IMR-90 (cell line): ENCODE results near the gene PPIB. TPM values are rescaled to one million over a fixed set of nuclear protein-coding genes. Genes with fewer than 3 reads are reported as not detected.
A peak's percentile ranks its signal among the peaks of the same experiment; 100 is the strongest.

Experiments used
- ATAC-seq: fragments of 200-7000 bp; cut with Tn5 transposase; 2 replicates; pipeline ENCODE4 v1.9.1; 2020; ENCODE audit warnings: low read depth, mild to moderate bottlenecking, moderate library complexity
- BruUV-seq: library from RNA; stranded (reverse); fragments of 400-500 nt; replicated peaks from 2 replicates; lab custom pipeline; 2021; lab: Mats Ljungman, UMichigan
- CTCF ChIA-PET: fragments of 300-600 bp; formaldehyde crosslinking; extraction: SDS; loops from one replicate; lab custom pipeline; 2021; ENCODE audit warnings: antibody characterized with exemption; lab: Yijun Ruan, JAX
- POLR2A ChIA-PET: fragments of 300-600 bp; sonication (Branson Sonifier 250); formaldehyde crosslinking; loops from one replicate; lab custom pipeline; 2022; ENCODE audit warnings: antibody characterized with exemption; ENCODE audit not compliant: unreplicated experiment; lab: Charles Lee
- DNase-seq: peaks from one replicate; pipeline ENCODE4 v3.0.0; 2013
- H2AFZ ChIP-seq: replicated peaks from 2 replicates; pipeline ENCODE3; 2013; ENCODE audit warnings: low read length, mild to moderate bottlenecking; ENCODE audit not compliant: poor library complexity
- H2AK5ac ChIP-seq: 2 replicates; pipeline ENCODE4 v1.6.1; 2013; ENCODE audit warnings: low read depth, low read length, inconsistent platforms
- H2AK9ac ChIP-seq: replicated peaks from 2 replicates; pipeline ENCODE3; 2013; ENCODE audit warnings: mild to moderate bottlenecking, low read depth, low read length, moderate library complexity; ENCODE audit not compliant: poor library complexity
- H2BK120ac ChIP-seq: 2 replicates; pipeline ENCODE4 v1.6.1; 2013; ENCODE audit warnings: low read depth, low read length, inconsistent platforms
- H2BK15ac ChIP-seq: 3 replicates; pipeline ENCODE4 v1.6.1; 2013; ENCODE audit warnings: low read depth, low read length, inconsistent platforms
- H2BK20ac ChIP-seq: 2 replicates; pipeline ENCODE4 v1.6.1; 2013; ENCODE audit warnings: low read depth, mild to moderate bottlenecking, inconsistent platforms, low read length, moderate library complexity
- H2BK5ac ChIP-seq: 2 replicates; pipeline ENCODE4 v1.6.1; 2013; ENCODE audit warnings: mild to moderate bottlenecking, low read depth, low read length, inconsistent platforms; ENCODE audit not compliant: poor library complexity, severe bottlenecking
- H3K14ac ChIP-seq: replicated peaks from 2 replicates; pipeline ENCODE4 v1.6.1; 2013; ENCODE audit warnings: low read depth, low read length, inconsistent platforms
- H3K18ac ChIP-seq: 2 replicates; pipeline ENCODE4 v1.6.1; 2013; ENCODE audit warnings: low read depth, low read length, control low read depth
- H3K23ac ChIP-seq: 2 replicates; pipeline ENCODE4 v1.6.1; 2013; ENCODE audit warnings: low read depth, low read length, inconsistent platforms
- H3K27ac ChIP-seq: 2 replicates; pipeline ENCODE4 v1.5.1; 2013; ENCODE audit warnings: mild to moderate bottlenecking, control low read depth, low read length; ENCODE audit not compliant: insufficient read depth
- H3K27me3 ChIP-seq: 2 replicates; pipeline ENCODE4 v1.6.1; 2013; ENCODE audit warnings: low read length; ENCODE audit not compliant: control insufficient read depth, insufficient read depth
- H3K36me3 ChIP-seq: 2 replicates; pipeline ENCODE4 v1.6.1; 2013; ENCODE audit warnings: low read length, mixed read lengths; ENCODE audit not compliant: control insufficient read depth, insufficient read depth
- H3K4ac ChIP-seq: 2 replicates; pipeline ENCODE4 v1.6.1; 2013; ENCODE audit warnings: low read depth, low read length, inconsistent platforms
- H3K4me1 ChIP-seq: 2 replicates; pipeline ENCODE4 v1.6.1; 2013; ENCODE audit warnings: low read length, mixed read lengths; ENCODE audit not compliant: control insufficient read depth, insufficient read depth
- H3K4me2 ChIP-seq: 2 replicates; pipeline ENCODE4 v1.6.1; 2013; ENCODE audit warnings: low read depth, mild to moderate bottlenecking, control low read depth, low read length, moderate library complexity
- H3K4me3 ChIP-seq: 2 replicates; pipeline ENCODE4 v1.5.1; 2013; ENCODE audit warnings: low read depth, mild to moderate bottlenecking, control low read depth, low read length, moderate library complexity; ENCODE audit not compliant: insufficient read depth
- H3K56ac ChIP-seq: 2 replicates; pipeline ENCODE4 v1.6.1; 2013; ENCODE audit warnings: low read length, inconsistent platforms; ENCODE audit not compliant: insufficient read depth; ENCODE audit errors: extremely low read depth
- H3K79me1 ChIP-seq, 2 experiments: 2 replicates each; pipeline ENCODE4 v1.6.1; 2013; ENCODE audit warnings: low read length in 2 of 2, inconsistent platforms in 1 of 2, low read depth in 1 of 2
- H3K9ac ChIP-seq: 2 replicates; pipeline ENCODE4 v1.6.1; 2013; ENCODE audit warnings: low read depth, low read length, control low read depth
- H3K9me1 ChIP-seq: 2 replicates; pipeline ENCODE4 v1.6.1; 2013; ENCODE audit warnings: low read length, inconsistent platforms; ENCODE audit not compliant: insufficient read depth
- H3K9me3 ChIP-seq: 2 replicates; pipeline ENCODE4 v1.6.1; 2013; ENCODE audit warnings: low read length; ENCODE audit not compliant: control insufficient read depth, insufficient read depth
- H4K20me1 ChIP-seq: 2 replicates; pipeline ENCODE4 v1.6.1; 2013; ENCODE audit warnings: low read length, inconsistent platforms; ENCODE audit not compliant: insufficient read depth
- H4K5ac ChIP-seq: 2 replicates; pipeline ENCODE4 v1.6.1; 2013; ENCODE audit warnings: mild to moderate bottlenecking, low read depth, low read length, control low read depth
- H4K8ac ChIP-seq, 2 experiments: 2 replicates each; pipeline ENCODE4 v1.6.1; 2013; ENCODE audit warnings: low read depth in 2 of 2, low read length in 2 of 2, control low read depth in 1 of 2, inconsistent platforms in 1 of 2
- H4K91ac ChIP-seq: 2 replicates; pipeline ENCODE4 v1.6.1; 2013; ENCODE audit warnings: low read depth, low read length, inconsistent platforms; ENCODE audit not compliant: insufficient read depth
- BHLHE40 ChIP-seq: fragments of 150-350 bp; IDR thresholded peaks from 2 replicates; pipeline ENCODE4 v1.6.1; 2016; ENCODE audit warnings: mild to moderate bottlenecking, low read depth, low read length
- CEBPB ChIP-seq: IDR thresholded peaks from 2 replicates; pipeline ENCODE4 v1.6.1; 2012; ENCODE audit warnings: low read depth, low read length, improper control_type of control experiment
- CHD1 ChIP-seq: IDR thresholded peaks from 2 replicates; pipeline ENCODE4 v1.6.1; 2012; ENCODE audit warnings: low read depth, low read length, improper control_type of control experiment
- CTCF ChIP-seq: conservative IDR thresholded peaks from 2 replicates; pipeline ENCODE4 v1.5.1; 2012; ENCODE audit warnings: mild to moderate bottlenecking, low read depth, low read length, improper control_type of control experiment
- FOS ChIP-seq: fragments of 150-350 bp; IDR thresholded peaks from 2 replicates; pipeline ENCODE4 v1.6.1; 2016; ENCODE audit warnings: low read depth, low read length
- MAZ ChIP-seq: IDR thresholded peaks from 2 replicates; pipeline ENCODE4 v1.6.1; 2012; ENCODE audit warnings: low read depth, mild to moderate bottlenecking, low read length, improper control_type of control experiment, moderate library complexity, borderline replicate concordance
- MXI1 ChIP-seq: IDR thresholded peaks from 2 replicates; pipeline ENCODE4 v1.6.1; 2012; ENCODE audit warnings: low read depth, mild to moderate bottlenecking, low read length, moderate library complexity, borderline replicate concordance
- POLR2A ChIP-seq: IDR thresholded peaks from 2 replicates; pipeline ENCODE4 v1.6.1; 2012; ENCODE audit warnings: mild to moderate bottlenecking, low read depth, low read length
- RAD21 ChIP-seq: IDR thresholded peaks from 2 replicates; pipeline ENCODE4 v1.6.1; 2012; ENCODE audit warnings: low read length, improper control_type of control experiment
- SMC3 ChIP-seq: fragments of 150-350 bp; IDR thresholded peaks from 2 replicates; pipeline ENCODE4 v1.6.1; 2016; ENCODE audit warnings: low read depth, mild to moderate bottlenecking, antibody characterized with exemption, low read length, moderate library complexity
- USF2 ChIP-seq: fragments of 150-350 bp; IDR thresholded peaks from 2 replicates; pipeline ENCODE4 v1.6.1; 2017; ENCODE audit warnings: mild to moderate bottlenecking, antibody characterized with exemption, low read length, low read depth
- WGBS, 2 experiments: methylation state at CpG; one replicate each; pipeline versions ENCODE4 v1.1.5 to v1.1.7; 2013; ENCODE audit warnings: missing lambda C conversion rate in 2 of 2; ENCODE audit not compliant: insufficient read length in 1 of 2; ENCODE audit errors: extremely low coverage in 2 of 2; 5-methylcytosine and 5-hydroxymethylcytosine counted together
- dilution Hi-C: fragments of 300-500 bp; cut with HindIII; formaldehyde crosslinking; loops from one replicate; pipeline ENCODE4 v1.14.3; 2018; ENCODE audit warnings: low sequenced_read_pairs; ENCODE audit not compliant: unreplicated experiment
- in situ Hi-C: fragments of 300-500 bp; cut with MboI; formaldehyde crosslinking; loops from 3 replicates; pipeline ENCODE4 v1.14.3; 2019; ENCODE audit warnings: low sequenced_read_pairs, inconsistent platforms, mixed read lengths
- intact Hi-C: fragments of 100-400 bp; cut with micrococcal nuclease; formaldehyde crosslinking; loops from 2 replicates; pipeline ENCODE4 v1.10.0; 2022
- polyA plus RNA-seq, 3 experiments: library from polyadenylated mRNA; depleted of rRNA; stranded (reverse); fragments of >200 nt; gene quantifications; 2 replicates each; pipeline ENCODE4 v1.2.3, GENCODE V29; 2012; ENCODE audit warnings: low replicate concordance in 1 of 3
- total RNA-seq: library from RNA; depleted of rRNA; stranded (reverse); fragments of >200 nt; gene quantifications from 2 replicates; pipeline ENCODE4 v1.2.3, GENCODE V29; 2012

PPIB gene
- total and polyA plus RNA-seq, 2 of the 4 experiments (the other 2 are of a cell fraction), result 1,358 to 1,682 TPM

GRCh38 chr15:64187396-64188191 is 24.8 kb upstream of the PPIB start (continued):
- no peak for TF ChIP-seq BHLHE40

GRCh38 chr15:64185146-64185911 is 22.5 kb upstream of the PPIB start:
- no peak for ATAC-seq
- TSS peak; percentile 17 for BruUV-seq
- POLR2A ChIA-PET, result interaction anchor here (0.7 kb wide), 1 partner anchor 152 kb away, joined by 7 read pairs; no protein-coding TSS in a partner anchor

More at GRCh38 chr15:64185146-64185911, 22.5 kb upstream of the PPIB start:
- Histone ChIP-seq H3K9me1 (no peaks in the 10 kb centered on the region; the same call in 1 of the 2 replicates), H3K4ac (no peak overlapping the region), H3K14ac (no peak overlapping the region), H3K18ac (no peak overlapping the region), H2BK20ac (no peak overlapping the region), H3K27ac (no peak overlapping the region), H3K4me1 (no peaks in the 10 kb centered on the region), H4K91ac (no peak overlapping the region), H2BK5ac (no peak overlapping the region), H2AK9ac (no peak overlapping the region), H3K4me2 (no peak overlapping the region), H3K56ac (no peak overlapping the region), H4K5ac (no peak overlapping the region), H2BK15ac (no peak overlapping the region), H4K8ac (no peak overlapping the region), H2AFZ (no peak overlapping the region), H2BK120ac (no peak overlapping the region), H3K27me3 (no peaks in the 10 kb centered on the region), H3K23ac (no peak overlapping the region), H3K36me3 (peaks cover 20% of the 10 kb centered on the region), H3K4me3 (no peak overlapping the region), H3K79me1 (no peaks in the 10 kb centered on the region; a peak in 1 of 4 replicates), H2AK5ac (no peak overlapping the region), H3K9me3 (no peaks in the 10 kb centered on the region), H4K20me1 (no peaks in the 10 kb centered on the region), H3K9ac (no peak overlapping the region)
- DNase-seq, result no peak
- dilution Hi-C loops, result no loop called here
- 88% methylated on average over 3 of the region's 9 CpGs; no CpG with 5 or more reads in 1 of the 2 experiments for WGBS, 2 experiments
- TF ChIP-seq BHLHE40 (no peak), POLR2A (no peak), MXI1 (no peak), CEBPB (no peak), RAD21 (no peak), USF2 (no peak), CHD1 (no peak), SMC3 (no peak), CTCF (no peak), FOS (no peak), MAZ (no peak)
- intact Hi-C loops, result no loop called here
- CTCF ChIA-PET, result no interaction called here
- in situ Hi-C loops, result loop anchor here (25.0 kb wide), 1 partner anchor 477 kb away; no protein-coding TSS in a partner anchor
